ENCODE data around the gene IKZF2.

IKZF2 gene

DNA sequence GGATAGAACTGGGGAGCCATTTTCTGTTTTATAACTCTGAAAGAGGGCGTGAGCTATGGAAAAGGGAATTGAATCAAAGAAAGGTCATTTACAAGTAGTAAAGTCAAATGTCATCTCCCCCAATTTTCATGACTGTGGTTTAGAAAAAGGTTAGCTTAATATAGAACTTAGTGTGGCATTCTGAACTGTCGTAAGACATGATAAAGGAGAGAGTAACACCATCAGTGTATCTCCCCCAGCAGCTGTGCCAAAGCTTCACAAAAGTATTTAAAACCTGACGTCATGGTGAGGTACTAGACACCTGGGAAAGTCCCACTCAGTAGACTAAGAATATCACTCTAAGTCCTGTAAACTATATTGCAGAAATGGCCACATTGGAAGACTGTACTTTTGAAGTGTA is 5.8 kb upstream of the IKZF2 start:
- DNase-seq (ENCODE audit: low read depth): no peak
- TF ChIP-seq, protein P1, sequence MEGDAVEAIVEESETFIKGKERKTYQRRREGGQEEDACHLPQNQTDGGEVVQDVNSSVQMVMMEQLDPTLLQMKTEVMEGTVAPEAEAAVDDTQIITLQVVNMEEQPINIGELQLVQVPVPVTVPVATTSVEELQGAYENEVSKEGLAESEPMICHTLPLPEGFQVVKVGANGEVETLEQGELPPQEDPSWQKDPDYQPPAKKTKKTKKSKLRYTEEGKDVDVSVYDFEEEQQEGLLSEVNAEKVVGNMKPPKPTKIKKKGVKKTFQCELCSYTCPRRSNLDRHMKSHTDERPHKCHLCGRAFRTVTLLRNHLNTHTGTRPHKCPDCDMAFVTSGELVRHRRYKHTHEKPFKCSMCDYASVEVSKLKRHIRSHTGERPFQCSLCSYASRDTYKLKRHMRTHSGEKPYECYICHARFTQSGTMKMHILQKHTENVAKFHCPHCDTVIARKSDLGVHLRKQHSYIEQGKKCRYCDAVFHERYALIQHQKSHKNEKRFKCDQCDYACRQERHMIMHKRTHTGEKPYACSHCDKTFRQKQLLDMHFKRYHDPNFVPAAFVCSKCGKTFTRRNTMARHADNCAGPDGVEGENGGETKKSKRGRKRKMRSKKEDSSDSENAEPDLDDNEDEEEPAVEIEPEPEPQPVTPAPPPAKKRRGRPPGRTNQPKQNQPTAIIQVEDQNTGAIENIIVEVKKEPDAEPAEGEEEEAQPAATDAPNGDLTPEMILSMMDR (IDR thresholded peaks at IDR 0.05; ENCODE audit: low read depth, low read length, missing control alignments): no peak
- no peak overlapping the region for H3K4me3 ChIP-seq (ENCODE audit: low read depth, low read length)
- in situ Hi-C loops (cut with HindIII; ENCODE audit: low sequenced_read_pairs): loop anchor here (25.0 kb wide), 1 partner anchor 470 kb away; no protein-coding TSS in a partner anchor

DNA sequence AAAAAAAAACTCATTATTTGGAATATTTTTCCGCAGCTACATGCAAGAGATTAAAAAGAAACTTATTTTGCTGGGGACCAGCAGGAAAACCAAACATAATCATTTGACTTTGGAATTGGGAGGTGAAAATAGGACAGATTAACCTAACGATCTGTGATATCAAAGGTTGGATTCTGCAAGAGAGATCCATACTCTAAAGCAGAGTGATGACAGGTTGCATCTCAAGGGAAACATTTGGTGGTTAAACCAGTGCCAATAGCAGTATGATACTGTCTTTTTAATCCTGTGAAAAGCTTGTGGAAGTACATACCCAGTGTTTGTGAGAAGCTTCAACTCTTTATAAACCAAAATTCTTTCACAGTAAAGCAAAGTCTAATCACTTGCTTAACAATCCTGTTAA is 5.3 kb upstream of the IKZF2 start:
- no peak for DNase-seq (ENCODE audit: low read depth)
- H3K4me3 ChIP-seq (ENCODE audit: low read depth, low read length): no peak overlapping the region
- TF ChIP-seq, protein P1 (IDR thresholded peaks at IDR 0.05; ENCODE audit: low read depth, low read length, missing control alignments): no peak
- in situ Hi-C loops (cut with HindIII; ENCODE audit: low sequenced_read_pairs): loop anchor here (25.0 kb wide), 1 partner anchor 469 kb away; no protein-coding TSS in a partner anchor

DNA sequence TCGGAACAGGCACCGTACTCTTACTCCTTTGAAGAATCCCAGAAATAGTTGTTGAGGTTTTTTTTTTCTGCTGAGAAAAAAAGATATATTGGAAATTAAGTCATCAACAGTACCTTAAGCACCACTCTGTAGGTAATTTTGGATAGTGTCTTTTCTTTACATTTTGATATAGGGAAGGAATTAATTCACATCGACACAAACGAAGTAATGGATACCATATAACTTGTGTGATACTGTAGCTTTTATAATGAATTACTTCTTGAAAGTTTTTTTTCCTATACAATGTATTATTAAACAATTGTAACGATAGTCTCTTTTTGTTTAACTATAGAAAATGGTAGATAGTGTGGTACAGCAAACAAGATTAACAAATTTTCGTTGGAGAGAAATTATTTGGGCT is 1.5 kb upstream of the IKZF2 start:
- TF ChIP-seq, protein P1 (IDR thresholded peaks at IDR 0.05; ENCODE audit: low read depth, low read length, missing control alignments): no peak
- H3K4me3 ChIP-seq (ENCODE audit: low read depth, low read length): peak overlapping the region; percentile 50
- no peak for DNase-seq (ENCODE audit: low read depth)
- in situ Hi-C loops (cut with HindIII; ENCODE audit: low sequenced_read_pairs): loop anchor here (5.0 to 25.0 kb wide), 2 partner anchors 381 to 466 kb away; no protein-coding TSS in a partner anchor

DNA sequence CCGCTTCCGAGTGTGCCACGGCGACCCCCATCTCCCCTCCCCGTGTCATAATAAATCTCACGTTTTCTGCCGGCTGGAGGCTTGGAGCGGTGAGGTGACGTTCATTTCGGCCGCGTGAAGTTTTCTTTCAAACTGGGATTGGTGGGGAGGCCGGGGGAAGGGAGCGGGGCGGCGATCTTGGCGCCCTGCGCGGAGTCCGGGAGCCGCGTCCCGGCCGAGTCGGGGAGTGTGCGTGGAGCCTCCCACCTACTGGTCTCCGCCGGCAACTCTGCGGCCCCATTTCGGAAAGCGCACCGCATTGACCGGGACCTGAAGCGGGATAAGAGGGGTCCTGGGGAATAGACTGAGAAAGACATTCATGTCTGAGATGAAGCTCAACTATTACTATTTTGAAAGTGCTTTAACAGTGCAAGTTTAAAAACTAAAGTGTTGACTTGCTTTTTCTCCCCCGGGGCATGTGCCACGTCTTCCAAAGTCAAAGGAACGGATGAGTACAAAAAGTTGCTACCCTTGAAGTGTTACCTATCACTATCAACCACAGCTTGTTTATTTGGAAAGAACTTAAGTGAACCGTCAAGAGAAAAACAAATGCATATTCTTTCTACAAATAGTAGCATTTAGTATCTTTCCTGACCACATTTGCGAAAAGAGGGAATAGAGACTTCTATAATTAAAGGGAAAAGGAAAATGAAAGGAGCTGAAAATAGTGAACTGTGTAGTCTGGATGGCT is 818 bp upstream of the IKZF2 start:
- in situ Hi-C loops (cut with HindIII; ENCODE audit: low sequenced_read_pairs): loop anchor here (5.0 to 25.0 kb wide), 2 partner anchors 380 to 465 kb away; no protein-coding TSS in a partner anchor
- peak overlapping the region; percentile 50 for H3K4me3 ChIP-seq (ENCODE audit: low read depth, low read length)
- peak; percentile 45 for DNase-seq (ENCODE audit: low read depth)
- TF ChIP-seq, protein P1 (IDR thresholded peaks at IDR 0.05; ENCODE audit: low read depth, low read length, missing control alignments): peak; percentile 49

DNA sequence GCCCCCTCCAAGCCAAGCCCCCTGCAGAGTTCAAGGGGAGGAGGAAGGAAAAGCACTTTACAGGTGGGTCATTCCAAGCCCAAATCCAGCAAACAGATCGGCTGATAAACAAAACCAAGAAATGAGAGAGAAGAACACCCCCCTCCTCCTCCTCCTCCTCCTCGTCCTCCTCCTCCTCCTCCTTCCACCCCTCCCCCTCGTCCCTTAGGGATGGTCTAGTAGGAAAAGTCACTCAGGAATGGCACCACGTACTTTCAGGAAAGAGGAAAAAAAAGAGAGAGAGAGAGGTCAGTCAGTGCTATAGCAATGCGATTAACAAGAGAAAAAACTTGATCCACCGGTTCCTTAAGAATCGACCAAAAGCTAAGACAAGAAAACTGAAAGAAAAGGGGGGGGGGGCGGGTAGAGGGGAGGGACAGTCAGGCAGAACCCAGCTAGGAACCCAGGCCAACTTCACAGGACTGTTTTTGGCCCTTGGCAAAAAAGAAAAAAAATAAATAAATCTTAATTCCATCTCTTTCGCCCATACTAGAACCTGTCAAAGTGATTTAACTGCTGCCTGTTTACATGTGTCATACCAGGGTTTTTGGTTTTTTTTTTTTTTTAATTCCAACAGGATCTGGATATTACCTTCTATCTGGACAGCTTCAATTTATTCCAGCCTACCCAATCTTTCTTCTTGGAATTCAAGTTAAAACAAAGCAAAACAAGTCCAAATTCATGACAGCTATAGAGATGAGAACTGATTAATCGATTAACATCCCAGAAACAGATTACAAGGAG is 906 bp downstream of the IKZF2 start:
- in situ Hi-C loops (cut with HindIII; ENCODE audit: low sequenced_read_pairs): loop anchor here (5.0 to 25.0 kb wide), 2 partner anchors 378 to 463 kb away; no protein-coding TSS in a partner anchor
- peak overlapping the region; percentile 50 for H3K4me3 ChIP-seq (ENCODE audit: low read depth, low read length)
- DNase-seq (ENCODE audit: low read depth): no peak
- TF ChIP-seq, protein P1 (IDR thresholded peaks at IDR 0.05; ENCODE audit: low read depth, low read length, missing control alignments): no peak

DNA sequence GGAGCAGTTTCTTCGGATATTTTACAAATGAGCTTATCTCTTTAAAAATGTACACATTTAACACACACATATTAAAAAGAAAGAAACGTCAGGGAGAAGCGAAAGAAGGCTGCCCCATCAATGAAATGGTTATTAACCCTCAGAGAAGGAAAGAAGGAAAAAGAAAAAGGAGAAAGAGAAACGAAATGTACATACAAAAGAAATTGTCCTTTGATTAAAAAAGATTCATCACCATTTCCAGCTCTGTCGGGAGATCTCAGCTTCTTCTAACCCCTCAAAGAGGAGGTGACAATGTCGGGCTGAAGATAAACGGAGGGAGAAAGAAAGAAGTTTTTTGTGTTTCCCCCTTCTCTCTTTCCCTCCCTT is 1.5 kb downstream of the IKZF2 start:
- peak overlapping the region; percentile 50 for H3K4me3 ChIP-seq (ENCODE audit: low read depth, low read length)
- TF ChIP-seq, protein P1 (IDR thresholded peaks at IDR 0.05; ENCODE audit: low read depth, low read length, missing control alignments): no peak
- in situ Hi-C loops (cut with HindIII; ENCODE audit: low sequenced_read_pairs): loop anchor here (5.0 to 25.0 kb wide), 2 partner anchors 378 to 463 kb away; no protein-coding TSS in a partner anchor
- no peak for DNase-seq (ENCODE audit: low read depth)

All from astrocyte of the cerebellum (primary cell).